GM12872 (cell line): ENCODE results near the gene CYB5D1.

ENCODE experiments used
- TF ChIP-seq, protein P1 (sequence below): IDR thresholded peaks from 3 replicates; pipeline ENCODE4 v1.5.1; 2011; ENCODE audit warnings: low read depth, mild to moderate bottlenecking, low read length, moderate library complexity; ENCODE audit not compliant: insufficient read depth

Gene CYB5D1

DNA sequence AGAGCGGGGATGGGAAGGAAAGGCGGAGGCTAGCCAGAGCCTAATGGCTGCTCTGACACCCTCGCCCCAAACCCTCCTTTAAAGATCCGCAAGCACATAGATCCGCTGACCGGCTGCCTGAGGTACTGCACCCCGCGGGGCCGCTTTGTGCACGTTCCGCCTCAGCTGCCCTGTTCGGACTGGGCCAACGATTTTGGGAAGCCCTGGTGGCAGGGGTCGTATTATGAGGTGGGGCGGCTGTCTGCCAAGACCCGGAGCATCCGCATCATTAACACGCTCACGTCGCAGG is 663 bp downstream of the CYB5D1 start:
- TF ChIP-seq, protein P1, sequence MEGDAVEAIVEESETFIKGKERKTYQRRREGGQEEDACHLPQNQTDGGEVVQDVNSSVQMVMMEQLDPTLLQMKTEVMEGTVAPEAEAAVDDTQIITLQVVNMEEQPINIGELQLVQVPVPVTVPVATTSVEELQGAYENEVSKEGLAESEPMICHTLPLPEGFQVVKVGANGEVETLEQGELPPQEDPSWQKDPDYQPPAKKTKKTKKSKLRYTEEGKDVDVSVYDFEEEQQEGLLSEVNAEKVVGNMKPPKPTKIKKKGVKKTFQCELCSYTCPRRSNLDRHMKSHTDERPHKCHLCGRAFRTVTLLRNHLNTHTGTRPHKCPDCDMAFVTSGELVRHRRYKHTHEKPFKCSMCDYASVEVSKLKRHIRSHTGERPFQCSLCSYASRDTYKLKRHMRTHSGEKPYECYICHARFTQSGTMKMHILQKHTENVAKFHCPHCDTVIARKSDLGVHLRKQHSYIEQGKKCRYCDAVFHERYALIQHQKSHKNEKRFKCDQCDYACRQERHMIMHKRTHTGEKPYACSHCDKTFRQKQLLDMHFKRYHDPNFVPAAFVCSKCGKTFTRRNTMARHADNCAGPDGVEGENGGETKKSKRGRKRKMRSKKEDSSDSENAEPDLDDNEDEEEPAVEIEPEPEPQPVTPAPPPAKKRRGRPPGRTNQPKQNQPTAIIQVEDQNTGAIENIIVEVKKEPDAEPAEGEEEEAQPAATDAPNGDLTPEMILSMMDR = peak; percentile 47; the same call in 2 of the 3 replicates

DNA sequence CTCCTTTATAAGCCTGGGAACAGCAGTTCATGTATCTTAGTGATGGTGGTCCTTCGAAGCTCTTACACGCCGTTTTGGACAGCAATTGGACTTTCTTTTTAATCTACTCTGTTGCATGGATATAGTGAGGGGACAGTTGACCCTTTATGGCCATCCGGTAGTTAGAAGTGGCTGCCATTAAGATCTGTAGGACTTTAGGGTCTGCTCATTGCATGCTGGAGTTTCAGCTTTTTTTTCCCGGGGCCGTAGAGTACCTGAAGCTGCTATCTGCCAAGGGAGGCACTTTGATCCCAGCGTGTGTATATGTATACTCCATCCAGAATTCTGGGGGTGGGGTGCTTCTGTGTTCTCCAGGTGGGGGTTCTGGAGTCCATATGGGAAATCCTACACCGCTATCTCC is 1.2 kb downstream of the CYB5D1 start:
- TF ChIP-seq, protein P1 = no peak

DNA sequence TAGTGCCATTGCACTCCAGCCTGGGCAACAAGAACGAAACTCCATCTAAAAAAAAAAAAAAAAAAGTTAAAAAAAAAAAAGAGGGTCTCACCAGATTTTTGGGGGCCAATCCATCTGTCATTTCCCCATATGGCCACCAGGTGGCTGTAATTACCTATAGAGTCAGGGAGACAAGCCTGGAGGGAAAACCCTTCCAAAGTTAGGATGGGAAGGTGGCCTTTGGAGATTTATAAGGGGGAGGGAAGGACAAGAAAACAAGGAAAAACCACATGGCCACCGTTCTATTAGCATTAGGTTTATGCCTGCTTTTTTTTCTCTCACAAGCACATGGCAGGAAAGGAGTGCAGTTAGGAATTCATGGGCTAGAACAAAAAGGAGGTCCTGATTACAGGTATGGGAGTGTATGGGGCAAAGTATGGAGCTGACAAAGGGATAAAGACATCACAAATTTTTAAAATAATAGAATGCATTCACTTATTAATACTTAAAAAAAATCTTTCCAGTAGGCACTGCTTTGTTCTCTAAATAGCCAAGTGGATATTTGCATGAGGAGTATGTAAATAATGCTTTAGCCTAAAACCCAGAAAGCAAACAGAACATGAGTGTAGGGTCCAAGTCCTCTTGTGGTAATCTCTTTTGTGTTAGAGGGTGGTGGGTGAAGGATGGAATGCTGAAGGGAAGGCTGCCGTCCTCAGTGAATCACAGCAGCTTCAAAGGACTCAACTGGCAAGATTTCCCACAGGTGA is 5.1 kb downstream of the CYB5D1 start:
- TF ChIP-seq, protein P1 = peak; percentile 70

DNA sequence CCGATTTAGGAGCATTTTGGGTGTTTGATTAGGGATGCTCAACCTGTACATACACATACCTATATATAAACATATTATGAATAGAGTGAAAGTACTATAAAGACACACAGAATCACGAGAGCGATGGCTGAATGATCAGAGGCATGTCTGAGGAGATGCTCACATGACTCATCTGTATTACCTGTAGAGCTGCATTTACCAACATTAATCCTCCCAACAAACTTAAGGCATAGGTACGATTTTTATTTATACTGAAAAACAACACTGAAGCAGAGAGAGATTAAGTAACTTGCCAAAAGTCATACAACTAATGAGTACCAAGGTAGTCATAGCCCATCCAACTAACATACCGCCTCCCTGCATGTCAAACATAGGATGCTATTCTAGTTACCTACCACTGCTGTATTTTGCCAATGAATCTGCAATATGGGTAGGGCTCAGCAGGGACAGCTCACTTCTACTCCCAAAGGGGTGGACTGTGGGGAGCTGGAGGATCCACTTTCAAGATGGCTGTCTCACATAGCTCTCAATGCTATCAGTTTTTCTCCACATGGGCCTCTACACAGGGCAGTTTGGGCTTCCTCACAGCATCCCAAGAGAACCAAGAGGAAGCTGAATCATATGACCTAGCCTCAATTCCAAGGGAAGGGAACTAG is 7.3 kb downstream of the CYB5D1 start:
- TF ChIP-seq, protein P1 = no peak

DNA sequence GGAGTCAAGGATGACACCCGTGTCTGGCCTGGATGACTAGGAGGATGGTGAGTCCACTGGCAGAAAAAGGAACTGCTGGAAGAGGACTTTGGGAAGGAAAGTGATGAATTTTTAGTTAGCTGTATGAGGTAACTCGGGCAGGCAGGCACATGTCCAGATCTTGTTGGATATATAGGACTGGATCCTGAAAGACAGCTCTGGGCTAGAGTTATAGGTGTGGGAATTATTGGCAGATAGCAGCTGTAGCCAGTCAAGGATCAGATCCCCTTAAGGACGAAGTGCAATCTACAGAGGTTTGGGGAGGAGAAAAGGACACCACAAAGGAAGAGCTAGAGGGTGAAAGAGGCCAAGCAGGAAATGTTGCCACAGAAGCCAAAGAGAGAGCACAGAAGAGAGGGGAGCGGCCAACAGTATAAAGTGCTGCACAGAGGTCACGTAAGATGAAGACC is 10.1 kb downstream of the CYB5D1 start:
- TF ChIP-seq, protein P1 = no peak

DNA sequence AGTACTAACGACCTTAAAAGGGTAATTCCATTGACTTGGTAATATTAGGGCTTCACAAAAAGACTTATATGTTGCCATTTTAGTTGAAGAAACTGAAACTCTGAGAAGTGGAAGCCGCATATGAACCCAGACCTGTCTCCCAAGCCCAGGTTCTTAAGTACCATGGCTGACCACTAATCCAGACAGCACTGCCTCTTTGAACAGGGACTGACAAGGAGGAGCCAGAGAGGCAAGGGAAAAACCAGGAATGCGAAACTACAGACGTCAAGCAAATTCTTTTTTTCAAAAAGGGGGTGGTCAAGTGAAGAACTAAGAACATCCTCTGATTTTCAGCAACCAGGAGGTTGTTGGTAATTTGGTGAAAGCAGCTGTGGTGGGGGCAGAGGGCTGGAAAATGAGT is 15.2 kb downstream of the CYB5D1 start:
- TF ChIP-seq, protein P1 = no peak

DNA sequence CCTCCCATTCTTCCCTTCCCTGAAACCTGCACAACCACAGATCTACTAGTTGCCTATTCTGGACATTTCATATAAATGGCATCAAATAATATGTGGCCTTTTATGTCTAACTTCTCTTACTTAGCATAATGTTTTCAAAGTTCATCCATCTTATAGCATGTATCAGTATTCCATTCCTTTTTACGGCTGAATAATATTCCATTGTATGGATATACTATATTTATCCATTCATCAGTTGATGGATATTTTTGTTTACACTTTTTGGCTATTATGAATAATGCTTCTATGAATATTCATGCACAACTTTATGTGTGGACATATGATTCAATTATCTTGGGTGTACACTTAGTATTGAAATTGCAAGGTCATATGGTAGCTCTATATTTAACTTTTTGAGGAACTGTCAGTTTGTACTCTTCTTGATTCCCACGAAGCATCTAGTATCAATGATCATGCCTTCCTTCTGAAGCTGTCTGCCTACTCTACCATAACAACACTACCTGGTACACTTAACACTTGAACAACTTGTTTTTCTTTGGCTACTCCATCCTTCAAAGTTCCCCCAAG is 18.1 kb downstream of the CYB5D1 start:
- TF ChIP-seq, protein P1 = no peak
